Measurements from ENCODE around the gene RBM19.
"Not testable (repeated sequence)": the region's sequence is repeated elsewhere in the genome, so short reads cannot be mapped to it uniquely, and the experiment has no call there.

The RBM19 gene

GRCh38 chr12:113815031-113815430 lies 151.1 kb downstream of the RBM19 start:
- H3K27ac ChIP-seq (ENCODE audit: low read depth, low read length), result no peak overlapping the region
- no peaks in the 10 kb centered on the region for H3K27me3 ChIP-seq (ENCODE audit: control insufficient read depth in 1 of 2, insufficient read depth in 2 of 2, low read length in 2 of 2)
- peaks cover 5% of the 10 kb centered on the region in 2 donors for H3K36me3 ChIP-seq (ENCODE audit: control insufficient read depth in 1 of 2, insufficient read depth in 2 of 2, low read length in 2 of 2)
- H3K4me1 ChIP-seq (ENCODE audit: control insufficient read depth in 1 of 2, insufficient read depth in 2 of 2, low read length in 2 of 2), result no peaks in the 10 kb centered on the region
- H3K9ac ChIP-seq (ENCODE audit: low read depth in 1 of 2, low read length in 2 of 2), result no peak overlapping the region
- peaks cover 0 to 3% of the 10 kb centered on the region in 2 donors for H3K9me3 ChIP-seq (ENCODE audit: control insufficient read depth in 1 of 2, low read length in 2 of 2)
- H3K4me3 ChIP-seq (ENCODE audit: low read depth in 1 of 2, low read length in 2 of 2), result no peak overlapping the region

DNA sequence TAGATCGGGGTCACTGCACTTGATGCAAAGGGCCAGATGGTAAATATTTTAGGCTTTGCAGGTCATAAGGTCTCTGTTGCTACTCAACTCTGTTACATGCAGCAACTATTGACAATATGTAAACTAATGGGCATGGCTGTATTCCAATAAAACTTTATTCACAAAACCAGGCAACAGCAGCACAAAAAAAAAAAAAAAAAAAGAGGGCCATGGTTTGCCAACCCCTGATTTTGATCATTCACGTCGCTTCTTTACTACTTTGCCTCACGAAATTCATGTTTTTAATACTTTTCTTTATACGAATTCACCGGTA lies 152.9 kb downstream of the RBM19 start:
- Histone ChIP-seq H3K9me3 (ENCODE audit: control insufficient read depth in 1 of 2, low read length in 2 of 2) (peaks cover 0 to 3% of the 10 kb centered on the region in 2 donors), H3K9ac (ENCODE audit: low read depth in 1 of 2, low read length in 2 of 2) (no peak overlapping the region), H3K4me3 (ENCODE audit: low read depth in 1 of 2, low read length in 2 of 2) (no peak overlapping the region), H3K4me1 (ENCODE audit: control insufficient read depth in 1 of 2, insufficient read depth in 2 of 2, low read length in 2 of 2) (no peaks in the 10 kb centered on the region), H3K27me3 (ENCODE audit: control insufficient read depth in 1 of 2, insufficient read depth in 2 of 2, low read length in 2 of 2) (no peaks in the 10 kb centered on the region), H3K36me3 (ENCODE audit: control insufficient read depth in 1 of 2, insufficient read depth in 2 of 2, low read length in 2 of 2) (peaks cover 5% of the 10 kb centered on the region in 2 donors), H3K27ac (ENCODE audit: low read depth, low read length) (no peak overlapping the region)

GRCh38 chr12:113812411-113813228 lies 153.5 kb downstream of the RBM19 start:
- no peak overlapping the region for H3K4me3 ChIP-seq (ENCODE audit: low read depth in 1 of 2, low read length in 2 of 2)
- peaks cover 0 to 3% of the 10 kb centered on the region in 2 donors for H3K9me3 ChIP-seq (ENCODE audit: control insufficient read depth in 1 of 2, low read length in 2 of 2)
- H3K36me3 ChIP-seq (ENCODE audit: control insufficient read depth in 1 of 2, insufficient read depth in 2 of 2, low read length in 2 of 2), result peaks cover 5% of the 10 kb centered on the region in 2 donors
- H3K9ac ChIP-seq (ENCODE audit: low read depth in 1 of 2, low read length in 2 of 2), result no peak overlapping the region
- H3K27ac ChIP-seq (ENCODE audit: low read depth, low read length), result no peak overlapping the region
- no peaks in the 10 kb centered on the region for H3K4me1 ChIP-seq (ENCODE audit: control insufficient read depth in 1 of 2, insufficient read depth in 2 of 2, low read length in 2 of 2)
- no peaks in the 10 kb centered on the region for H3K27me3 ChIP-seq (ENCODE audit: control insufficient read depth in 1 of 2, insufficient read depth in 2 of 2, low read length in 2 of 2)

- not testable (repeated sequence) for H3K36me3 ChIP-seq (ENCODE audit: control insufficient read depth in 1 of 2, insufficient read depth in 2 of 2, low read length in 2 of 2); H3K9ac ChIP-seq (ENCODE audit: low read depth in 1 of 2, low read length in 2 of 2); H3K27ac ChIP-seq (ENCODE audit: low read depth, low read length); H3K4me1 ChIP-seq (ENCODE audit: control insufficient read depth in 1 of 2, insufficient read depth in 2 of 2, low read length in 2 of 2); H3K27me3 ChIP-seq (ENCODE audit: control insufficient read depth in 1 of 2, insufficient read depth in 2 of 2, low read length in 2 of 2); H3K9me3 ChIP-seq (ENCODE audit: control insufficient read depth in 1 of 2, low read length in 2 of 2); H3K4me3 ChIP-seq (ENCODE audit: low read depth in 1 of 2, low read length in 2 of 2)
Measured at GRCh38 chr12:113809462-113810220, 156.5 kb downstream of the RBM19 start.

GRCh38 chr12:113808095-113808951 lies 157.8 kb downstream of the RBM19 start:
- H3K4me3 ChIP-seq (ENCODE audit: low read depth in 1 of 2, low read length in 2 of 2), result no peak overlapping the region
- peaks cover 0 to 8% of the 10 kb centered on the region in 2 donors for H3K9me3 ChIP-seq (ENCODE audit: control insufficient read depth in 1 of 2, low read length in 2 of 2)
- no peak overlapping the region for H3K9ac ChIP-seq (ENCODE audit: low read depth in 1 of 2, low read length in 2 of 2)
- no peak overlapping the region for H3K27ac ChIP-seq (ENCODE audit: low read depth, low read length)
- no peaks in the 10 kb centered on the region for H3K4me1 ChIP-seq (ENCODE audit: control insufficient read depth in 1 of 2, insufficient read depth in 2 of 2, low read length in 2 of 2)
- H3K36me3 ChIP-seq (ENCODE audit: control insufficient read depth in 1 of 2, insufficient read depth in 2 of 2, low read length in 2 of 2), result peaks cover 0 to 5% of the 10 kb centered on the region in 2 donors
- no peaks in the 10 kb centered on the region for H3K27me3 ChIP-seq (ENCODE audit: control insufficient read depth in 1 of 2, insufficient read depth in 2 of 2, low read length in 2 of 2)

- H3K4me3 ChIP-seq (ENCODE audit: low read depth in 1 of 2, low read length in 2 of 2), result no peak overlapping the region
- H3K36me3 ChIP-seq (ENCODE audit: control insufficient read depth in 1 of 2, insufficient read depth in 2 of 2, low read length in 2 of 2), result no peaks in the 10 kb centered on the region
- peaks cover 0 to 4% of the 10 kb centered on the region in 2 donors for H3K9me3 ChIP-seq (ENCODE audit: control insufficient read depth in 1 of 2, low read length in 2 of 2)
- no peaks in the 10 kb centered on the region for H3K27me3 ChIP-seq (ENCODE audit: control insufficient read depth in 1 of 2, insufficient read depth in 2 of 2, low read length in 2 of 2)
- H3K27ac ChIP-seq (ENCODE audit: low read depth, low read length), result no peak overlapping the region
- no peak overlapping the region for H3K9ac ChIP-seq (ENCODE audit: low read depth in 1 of 2, low read length in 2 of 2)
- H3K4me1 ChIP-seq (ENCODE audit: control insufficient read depth in 1 of 2, insufficient read depth in 2 of 2, low read length in 2 of 2), result no peaks in the 10 kb centered on the region
Measured at GRCh38 chr12:113805673-113806072, 160.5 kb downstream of the RBM19 start.

DNA sequence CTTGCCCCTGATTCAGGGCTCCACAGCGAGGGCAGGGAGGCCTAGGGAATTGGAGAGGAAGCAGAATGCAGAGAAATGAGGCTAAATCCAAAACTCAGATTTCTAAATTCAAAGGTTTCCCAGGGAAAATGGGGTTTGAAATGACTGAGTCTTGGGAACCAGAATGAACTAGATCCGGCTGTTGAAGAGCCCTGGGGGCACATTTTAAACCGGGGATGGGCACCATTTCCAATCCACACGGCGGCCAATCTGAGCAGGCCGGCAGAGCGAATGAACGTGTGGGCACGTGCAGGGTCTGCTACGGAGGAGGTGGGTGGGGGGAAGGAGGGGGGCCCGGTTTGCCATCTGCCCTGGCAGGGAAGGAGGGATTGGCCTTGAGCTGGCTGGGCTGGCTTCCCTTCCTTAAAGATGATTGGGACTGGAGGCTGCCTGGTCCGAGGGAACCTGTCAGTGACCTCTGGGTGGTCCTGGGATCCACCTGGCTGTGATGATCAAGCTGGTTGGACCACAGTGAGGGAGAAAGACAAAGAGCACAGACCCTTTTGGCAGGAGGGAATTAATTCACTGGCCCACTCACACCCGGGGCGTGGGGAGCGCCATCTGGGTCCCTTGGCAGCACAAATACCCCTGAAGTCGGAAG lies 161.0 kb downstream of the RBM19 start:
- Histone ChIP-seq H3K4me3 (ENCODE audit: low read depth in 1 of 2, low read length in 2 of 2) (no peak overlapping the region), H3K9me3 (ENCODE audit: control insufficient read depth in 1 of 2, low read length in 2 of 2) (peaks cover 0 to 4% of the 10 kb centered on the region in 2 donors), H3K27me3 (ENCODE audit: control insufficient read depth in 1 of 2, insufficient read depth in 2 of 2, low read length in 2 of 2) (no peaks in the 10 kb centered on the region), H3K4me1 (ENCODE audit: control insufficient read depth in 1 of 2, insufficient read depth in 2 of 2, low read length in 2 of 2) (no peaks in the 10 kb centered on the region), H3K9ac (ENCODE audit: low read depth in 1 of 2, low read length in 2 of 2) (no peak overlapping the region), H3K27ac (ENCODE audit: low read depth, low read length) (no peak overlapping the region), H3K36me3 (ENCODE audit: control insufficient read depth in 1 of 2, insufficient read depth in 2 of 2, low read length in 2 of 2) (no peaks in the 10 kb centered on the region)

DNA sequence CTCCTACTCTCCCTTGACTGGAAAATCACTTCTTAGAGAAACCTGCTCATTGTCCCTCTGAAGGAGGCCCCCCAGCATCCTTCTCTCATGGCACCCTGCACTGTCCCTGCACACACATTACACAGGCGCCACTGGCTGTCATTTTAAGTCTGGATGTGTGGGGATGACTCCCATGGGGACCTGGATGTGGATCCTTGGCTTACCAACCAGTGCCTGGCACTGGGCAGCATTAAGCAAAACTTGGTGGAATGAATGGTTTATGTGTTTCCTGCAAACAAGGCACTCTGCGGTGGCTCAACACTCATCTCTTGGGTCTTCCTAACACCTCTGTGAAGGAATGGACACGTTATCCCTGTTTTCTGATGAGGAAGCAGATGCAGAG lies 162.4 kb downstream of the RBM19 start:
- Histone ChIP-seq H3K4me1 (ENCODE audit: control insufficient read depth in 1 of 2, insufficient read depth in 2 of 2, low read length in 2 of 2) (no peaks in the 10 kb centered on the region), H3K27ac (ENCODE audit: low read depth, low read length) (no peak overlapping the region), H3K4me3 (ENCODE audit: low read depth in 1 of 2, low read length in 2 of 2) (no peak overlapping the region), H3K27me3 (ENCODE audit: control insufficient read depth in 1 of 2, insufficient read depth in 2 of 2, low read length in 2 of 2) (no peaks in the 10 kb centered on the region), H3K36me3 (ENCODE audit: control insufficient read depth in 1 of 2, insufficient read depth in 2 of 2, low read length in 2 of 2) (no peaks in the 10 kb centered on the region), H3K9ac (ENCODE audit: low read depth in 1 of 2, low read length in 2 of 2) (no peak overlapping the region), H3K9me3 (ENCODE audit: control insufficient read depth in 1 of 2, low read length in 2 of 2) (peaks cover 0 to 4% of the 10 kb centered on the region in 2 donors)

DNA sequence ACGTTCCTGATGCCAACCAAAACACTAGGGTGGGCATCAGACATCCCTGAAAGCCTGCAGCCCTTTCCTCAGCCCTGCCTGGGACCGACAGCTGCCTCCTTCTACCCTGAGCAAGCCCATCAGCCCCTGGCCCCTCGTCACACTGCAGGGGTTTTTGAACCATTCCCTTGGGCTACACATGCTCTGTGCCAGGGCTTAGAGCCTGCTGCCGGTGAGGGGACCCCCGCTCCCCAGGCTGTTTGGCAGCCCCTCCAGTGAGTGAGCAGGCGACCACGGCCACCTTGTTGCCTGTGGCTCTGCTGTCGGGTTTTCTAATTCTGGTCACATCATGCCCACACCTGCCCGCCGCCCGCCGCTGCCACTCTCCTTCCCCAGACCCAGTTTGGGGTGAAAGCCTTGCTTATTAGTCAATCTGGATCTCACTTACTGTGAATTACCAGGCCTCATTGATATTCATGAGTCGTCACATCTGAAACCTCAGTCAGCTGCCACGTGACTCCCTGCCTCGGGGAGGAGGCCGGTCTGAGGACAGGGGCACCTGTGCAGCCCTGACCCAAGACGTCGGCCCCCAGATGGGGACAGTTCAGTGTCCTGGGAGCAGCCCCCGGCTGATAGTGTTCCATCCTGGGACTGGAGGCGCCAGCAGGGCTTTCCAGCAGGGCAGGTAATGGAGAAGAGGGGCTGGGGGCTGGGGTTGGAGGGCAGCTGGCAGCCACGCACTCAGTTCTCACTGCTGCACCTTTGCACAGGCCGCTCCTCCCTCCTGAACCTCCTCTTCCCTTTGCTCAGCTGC lies 163.0 kb downstream of the RBM19 start:
- H3K36me3 ChIP-seq (ENCODE audit: control insufficient read depth in 1 of 2, insufficient read depth in 2 of 2, low read length in 2 of 2), result no peaks in the 10 kb centered on the region
- H3K27ac ChIP-seq (ENCODE audit: low read depth, low read length), result no peak overlapping the region
- no peaks in the 10 kb centered on the region for H3K4me1 ChIP-seq (ENCODE audit: control insufficient read depth in 1 of 2, insufficient read depth in 2 of 2, low read length in 2 of 2)
- no peak overlapping the region for H3K9ac ChIP-seq (ENCODE audit: low read depth in 1 of 2, low read length in 2 of 2)
- H3K4me3 ChIP-seq (ENCODE audit: low read depth in 1 of 2, low read length in 2 of 2), result no peak overlapping the region
- H3K27me3 ChIP-seq (ENCODE audit: control insufficient read depth in 1 of 2, insufficient read depth in 2 of 2, low read length in 2 of 2), result no peaks in the 10 kb centered on the region
- peaks cover 0 to 4% of the 10 kb centered on the region in 2 donors for H3K9me3 ChIP-seq (ENCODE audit: control insufficient read depth in 1 of 2, low read length in 2 of 2)
